Uterus (tissue), 2 donors: ENCODE results near the gene EPHA6.

Source experiments
- POLR2A ChIP-seq, 2 donors: fragments of 450-650 bp; IDR thresholded peaks; one replicate each; pipeline ENCODE4 v1.6.1; 2016; ENCODE audit warnings: antibody characterized with exemption in 2 of 2, mild to moderate bottlenecking in 1 of 2, moderate library complexity in 1 of 2
- TF ChIP-seq, protein P1 (sequence below), 4 experiments: fragments of 200-600 bp in 2 of 4; fragments of 450-650 bp in 2 of 4; sonication (generic) in 2 of 4; IDR thresholded peaks; one replicate each; pipeline ENCODE4 v1.5.1; 2016 to 2019; ENCODE audit warnings: antibody characterized with exemption in 4 of 4, mild to moderate bottlenecking in 2 of 4, moderate library complexity in 1 of 4

DNA sequence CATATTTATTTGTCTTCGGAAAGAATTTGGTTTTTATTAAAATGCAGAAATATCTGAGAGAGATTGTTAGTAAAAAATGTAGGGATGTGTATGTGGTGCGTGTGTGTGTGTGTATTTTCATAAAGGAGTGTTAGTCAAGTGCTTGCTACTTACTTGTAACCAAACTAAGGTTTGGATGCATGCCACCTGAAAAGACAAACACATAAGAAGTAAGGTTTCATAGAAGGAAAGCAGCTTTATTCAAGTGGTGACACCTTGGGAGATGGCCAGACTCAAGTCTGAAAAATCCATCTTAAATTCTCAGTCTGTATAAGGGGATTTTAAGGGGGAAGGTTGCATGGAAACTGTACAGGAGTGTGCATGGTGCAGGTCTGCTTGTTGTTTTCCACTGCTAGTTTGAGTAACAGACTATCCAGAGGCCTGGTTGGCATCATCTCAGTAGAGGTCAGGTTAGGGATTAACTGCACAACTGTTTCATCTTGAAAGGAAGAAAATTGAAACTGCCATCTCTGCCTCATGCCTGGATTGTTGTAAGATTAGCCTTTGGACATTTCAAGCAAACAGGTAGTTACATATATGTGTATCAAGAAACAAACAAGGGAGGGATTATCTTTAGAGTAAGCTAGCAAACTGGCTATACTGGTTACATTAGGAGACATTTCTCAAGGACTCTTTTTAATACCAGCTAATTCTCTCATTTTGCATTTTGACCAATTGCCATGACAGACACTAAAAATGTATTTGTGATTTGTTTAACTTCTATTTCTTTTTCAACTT is 196.7 kb downstream of the EPHA6 start:
- TF ChIP-seq POLR2A (IDR thresholded peaks at IDR 0.05) = no peak
- TF ChIP-seq, protein P1, sequence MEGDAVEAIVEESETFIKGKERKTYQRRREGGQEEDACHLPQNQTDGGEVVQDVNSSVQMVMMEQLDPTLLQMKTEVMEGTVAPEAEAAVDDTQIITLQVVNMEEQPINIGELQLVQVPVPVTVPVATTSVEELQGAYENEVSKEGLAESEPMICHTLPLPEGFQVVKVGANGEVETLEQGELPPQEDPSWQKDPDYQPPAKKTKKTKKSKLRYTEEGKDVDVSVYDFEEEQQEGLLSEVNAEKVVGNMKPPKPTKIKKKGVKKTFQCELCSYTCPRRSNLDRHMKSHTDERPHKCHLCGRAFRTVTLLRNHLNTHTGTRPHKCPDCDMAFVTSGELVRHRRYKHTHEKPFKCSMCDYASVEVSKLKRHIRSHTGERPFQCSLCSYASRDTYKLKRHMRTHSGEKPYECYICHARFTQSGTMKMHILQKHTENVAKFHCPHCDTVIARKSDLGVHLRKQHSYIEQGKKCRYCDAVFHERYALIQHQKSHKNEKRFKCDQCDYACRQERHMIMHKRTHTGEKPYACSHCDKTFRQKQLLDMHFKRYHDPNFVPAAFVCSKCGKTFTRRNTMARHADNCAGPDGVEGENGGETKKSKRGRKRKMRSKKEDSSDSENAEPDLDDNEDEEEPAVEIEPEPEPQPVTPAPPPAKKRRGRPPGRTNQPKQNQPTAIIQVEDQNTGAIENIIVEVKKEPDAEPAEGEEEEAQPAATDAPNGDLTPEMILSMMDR (IDR thresholded peaks at IDR 0.05) = no peak
